Measurements from ENCODE around the gene JCAD.
"Not testable (repeated sequence)": the region's sequence is repeated elsewhere in the genome, so short reads cannot be mapped to it uniquely, and the experiment has no call there.

Gene JCAD

DNA sequence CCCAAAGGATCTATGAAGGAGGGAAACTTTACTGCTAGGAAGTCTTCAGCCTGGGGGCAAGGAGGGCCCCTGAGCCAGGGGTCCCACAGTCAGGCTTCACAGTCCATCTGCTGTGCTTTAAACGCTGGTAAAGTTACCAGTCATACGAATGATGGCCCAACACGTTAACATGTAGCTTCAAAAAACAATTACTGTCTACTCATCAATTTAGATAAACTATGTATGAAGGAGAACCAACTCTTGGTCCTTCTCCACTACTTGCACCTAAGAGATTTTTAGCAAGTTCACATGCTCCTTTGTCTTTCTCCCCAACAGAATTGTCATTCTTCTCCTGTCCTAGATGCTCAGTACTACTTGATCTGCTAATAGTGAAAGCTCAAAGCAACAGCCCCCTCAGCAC, 16.6 kb downstream of the JCAD start:
- DNase-seq: no peak

DNA sequence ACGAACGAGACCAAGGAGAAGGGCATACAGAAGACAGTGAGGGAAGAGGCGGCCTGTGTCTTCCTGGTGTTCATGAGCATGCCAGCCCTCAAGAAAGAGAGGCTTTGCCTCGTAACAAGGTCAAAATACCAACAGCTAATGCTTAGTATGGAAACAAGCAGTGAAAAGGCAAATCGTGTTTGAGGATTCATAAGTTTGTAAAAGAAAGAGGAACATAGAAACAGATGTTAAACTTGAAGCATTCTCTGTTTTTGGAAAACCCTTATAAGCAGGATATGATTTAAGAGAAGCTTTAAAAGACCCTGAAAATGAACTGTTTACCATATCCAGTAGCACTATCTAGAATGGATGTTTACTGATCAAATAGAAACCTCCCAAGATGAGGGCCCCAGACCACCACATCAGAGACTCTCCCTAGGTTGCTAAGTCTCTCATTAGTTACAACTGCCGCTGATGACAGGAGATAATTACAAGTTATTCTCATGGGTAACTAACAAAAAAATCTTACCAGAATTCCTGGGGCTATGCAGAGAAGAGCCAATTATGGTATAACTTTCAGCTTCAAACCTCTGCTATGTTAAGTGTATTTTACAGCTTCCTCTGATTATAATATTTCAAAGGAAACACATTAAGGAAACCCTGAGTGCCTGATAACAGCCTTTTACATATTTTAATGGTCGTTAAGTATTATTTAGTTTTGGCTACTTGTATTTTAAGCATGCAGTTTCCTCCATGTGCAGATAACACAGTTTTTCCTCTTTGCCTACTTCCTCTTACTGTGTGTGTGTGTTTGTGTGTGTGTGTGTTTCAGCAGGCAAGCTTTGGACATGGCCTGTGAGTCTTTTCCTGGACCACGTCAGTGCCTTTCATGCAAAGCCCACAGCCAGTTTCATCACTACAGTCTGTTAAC, 17.9 kb downstream of the JCAD start:
- no peak for DNase-seq

DNA sequence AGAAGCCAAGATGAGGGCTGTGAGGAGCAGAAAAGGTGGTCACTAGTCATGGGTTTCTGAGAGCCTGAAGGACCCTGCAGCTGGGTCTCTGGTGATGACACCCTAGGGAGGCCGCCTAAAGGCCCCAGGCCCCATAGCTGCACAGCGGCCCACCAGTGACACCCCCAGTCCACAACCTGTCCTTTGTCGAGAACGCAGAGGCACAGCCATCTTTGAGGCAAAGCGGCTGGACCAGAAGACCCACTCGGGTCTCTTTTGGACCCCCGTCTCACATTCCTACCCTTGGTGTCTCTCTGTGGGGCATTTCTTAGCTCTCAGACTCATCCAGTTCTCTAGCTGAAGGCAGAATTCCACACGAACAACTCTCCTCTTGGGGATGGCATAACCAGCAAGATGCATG, 18.8 kb downstream of the JCAD start:
- no peak for DNase-seq

DNA sequence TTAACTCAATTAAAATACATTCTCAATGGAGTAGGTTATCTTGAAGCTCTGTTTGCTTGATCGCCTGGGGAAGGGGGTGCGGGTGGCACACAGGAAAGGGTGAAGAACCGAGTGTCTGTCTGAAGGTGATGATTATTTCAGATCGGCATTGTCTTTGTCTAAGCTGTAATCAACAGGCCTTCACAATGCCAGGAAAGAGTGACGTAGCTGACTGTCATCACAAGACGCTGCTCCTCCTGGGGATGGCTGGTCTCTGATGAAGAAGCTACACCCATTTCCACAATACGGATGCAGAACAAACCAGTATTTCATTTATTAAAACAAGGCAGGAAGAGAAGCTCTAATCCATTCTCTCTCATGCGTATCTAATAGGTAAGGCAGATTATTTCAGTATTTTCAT, 19.4 kb downstream of the JCAD start:
- DNase-seq: no peak

DNA sequence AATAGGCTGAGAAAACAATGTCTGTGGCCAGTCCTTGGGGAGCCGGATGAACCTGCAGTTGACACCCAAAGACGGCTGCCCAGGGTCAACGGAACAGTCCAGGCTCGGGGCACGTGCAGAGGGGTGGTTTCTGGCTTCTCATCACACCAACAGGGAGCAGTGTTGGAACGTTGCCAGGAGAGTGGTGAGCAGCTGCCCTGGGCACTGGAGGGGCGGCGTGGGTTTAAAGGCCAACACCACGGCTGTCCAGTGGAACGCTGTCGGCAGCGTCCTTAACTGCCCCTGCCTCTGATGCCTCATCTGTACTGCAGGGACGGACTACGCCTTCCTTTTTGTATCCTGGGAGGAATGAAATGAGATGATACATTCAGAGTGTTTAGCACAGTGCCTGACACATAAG, 19.8 kb downstream of the JCAD start:
- DNase-seq: no peak

DNA sequence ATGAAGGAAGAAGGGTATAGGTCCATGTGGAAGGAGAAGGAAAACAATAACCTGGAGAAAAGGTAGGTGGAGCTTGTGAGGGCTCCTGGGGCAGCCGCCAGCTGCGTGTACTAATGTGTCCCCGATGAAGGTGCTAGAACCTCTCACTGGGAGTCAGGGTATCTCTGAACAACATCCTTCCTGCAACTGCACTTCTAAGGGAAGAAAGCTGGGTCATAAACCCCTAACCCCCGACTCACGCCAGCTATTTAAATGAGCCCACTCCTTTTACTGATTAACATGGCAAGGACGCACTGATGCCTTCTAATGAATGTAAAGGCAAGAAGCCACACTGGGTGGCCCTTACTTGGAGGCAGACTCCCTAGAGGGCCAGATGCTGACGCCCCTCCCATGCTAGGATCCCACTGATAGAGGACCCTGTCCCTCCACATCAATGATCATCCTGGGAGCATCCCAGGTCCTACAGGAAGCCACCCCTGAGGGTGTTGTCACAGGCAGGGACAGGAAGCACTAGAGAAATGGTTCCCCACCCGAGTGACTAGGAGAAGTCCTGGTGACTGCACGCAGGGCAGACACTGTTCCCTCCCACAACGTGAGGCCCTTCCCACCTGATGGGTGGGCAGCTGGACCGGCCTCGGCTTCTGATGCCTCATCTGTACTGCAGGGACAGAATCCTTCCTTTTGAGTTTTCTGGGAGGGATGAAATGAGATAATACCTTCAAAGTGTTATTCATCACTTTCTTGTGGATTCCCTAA, 20.4 kb downstream of the JCAD start:
- DNase-seq: no peak

DNA sequence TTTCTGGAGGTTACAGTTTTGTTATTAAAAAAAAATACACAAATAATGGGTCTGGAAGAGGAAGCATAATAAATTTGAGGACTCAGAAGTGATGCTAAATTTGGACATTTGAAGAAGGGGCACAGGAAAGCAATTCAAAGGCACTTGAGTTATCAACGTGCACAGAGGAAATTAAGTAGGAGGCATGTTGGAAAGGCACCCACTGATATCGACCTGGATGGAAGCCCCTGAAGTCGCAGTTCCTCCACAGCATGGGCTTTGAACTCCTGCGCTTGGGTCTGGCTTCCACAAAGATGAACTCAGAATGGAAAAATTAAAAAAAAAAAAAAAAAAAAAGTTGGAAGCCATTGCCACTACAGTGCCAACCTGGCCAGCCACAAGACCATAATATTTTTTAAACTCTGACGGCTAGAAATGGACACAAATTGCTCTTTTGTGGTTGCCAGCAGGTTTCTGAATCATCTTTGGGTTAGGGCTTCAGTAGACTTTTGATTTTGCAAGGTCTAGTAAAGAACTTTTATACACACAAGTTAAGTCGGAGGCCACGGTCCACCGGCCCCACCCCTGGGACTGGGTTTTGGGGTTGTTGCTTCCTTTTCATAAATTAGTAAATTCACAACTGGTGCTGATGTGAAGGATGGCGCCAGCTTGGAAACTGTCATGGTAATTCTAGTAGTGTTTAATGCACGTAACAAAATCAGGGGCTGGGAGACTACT, 21.6 kb downstream of the JCAD start:
- no peak for DNase-seq

DNA sequence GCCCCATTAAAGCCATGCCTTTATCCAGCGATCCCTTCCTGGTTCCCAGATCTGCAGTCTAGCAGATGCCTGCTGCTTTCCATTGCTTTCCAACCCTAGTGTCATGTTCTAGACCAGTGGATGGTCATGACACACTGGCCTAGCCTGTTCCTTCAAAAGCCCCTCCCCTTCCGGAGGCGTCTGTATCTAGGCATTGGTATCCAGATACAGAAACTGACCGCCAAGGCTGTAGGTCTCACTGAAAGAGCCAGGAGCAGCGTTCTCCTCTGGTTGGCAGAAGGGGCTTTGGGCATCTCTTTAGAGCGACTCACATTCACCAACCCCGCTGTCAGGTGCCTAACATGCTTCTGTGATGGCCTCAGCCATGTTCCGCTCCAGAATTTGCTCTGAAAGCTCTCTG, 22.6 kb downstream of the JCAD start:
- no peak for DNase-seq

DNA sequence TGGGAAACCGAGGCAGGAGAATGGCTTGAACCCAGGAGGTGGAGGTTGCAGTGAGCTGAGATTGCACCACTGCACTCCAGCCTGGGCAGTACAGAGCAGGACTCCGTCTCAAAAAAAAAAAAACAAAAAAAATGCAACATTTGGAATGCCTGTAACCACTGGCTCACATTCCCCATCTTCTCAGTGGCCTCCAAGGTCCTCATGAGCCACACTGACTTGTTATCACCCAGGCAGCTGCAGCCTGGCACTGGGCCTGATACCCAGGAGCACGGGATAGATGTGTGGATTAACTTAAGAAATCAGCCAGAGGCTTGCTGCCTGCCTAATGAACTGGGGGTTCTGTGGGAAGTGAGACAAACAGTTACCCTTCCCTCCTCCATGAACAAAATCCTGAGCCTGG, 23.0 kb downstream of the JCAD start:
- DNase-seq: no peak

DNA sequence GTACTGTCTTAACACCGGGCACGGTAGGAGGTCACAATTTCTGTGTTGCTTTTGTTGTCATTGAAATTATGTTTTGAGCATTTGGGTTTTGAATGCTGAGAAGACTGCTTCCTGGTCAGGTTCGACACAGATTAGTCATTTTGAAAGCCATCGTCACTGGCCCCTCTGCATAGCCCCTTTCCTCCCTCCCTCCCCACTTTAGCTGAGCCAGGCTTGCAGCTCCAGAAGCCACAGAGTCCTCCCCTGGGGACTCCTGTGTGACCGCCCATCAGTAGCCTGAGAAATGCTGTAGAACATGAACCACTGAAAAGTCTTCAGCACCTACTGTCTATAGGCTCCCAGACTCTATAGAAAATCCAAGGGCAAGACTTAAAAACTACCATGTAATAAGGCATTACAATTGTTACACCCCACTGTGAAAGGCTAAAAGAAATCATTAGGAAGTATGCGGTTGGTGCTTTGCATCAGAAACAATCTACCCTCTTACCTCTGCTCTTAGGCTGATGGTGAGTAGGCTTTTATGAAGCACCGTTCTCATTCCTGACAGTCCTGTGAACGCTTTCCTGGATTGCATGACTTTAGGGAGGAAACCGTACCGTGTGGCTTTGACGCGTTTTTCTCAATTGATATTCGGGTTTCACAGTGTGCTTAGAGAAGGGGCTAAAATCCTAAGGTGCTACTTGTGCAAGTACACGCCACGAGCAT, 24.8 kb downstream of the JCAD start:
- DNase-seq: no peak

DNA sequence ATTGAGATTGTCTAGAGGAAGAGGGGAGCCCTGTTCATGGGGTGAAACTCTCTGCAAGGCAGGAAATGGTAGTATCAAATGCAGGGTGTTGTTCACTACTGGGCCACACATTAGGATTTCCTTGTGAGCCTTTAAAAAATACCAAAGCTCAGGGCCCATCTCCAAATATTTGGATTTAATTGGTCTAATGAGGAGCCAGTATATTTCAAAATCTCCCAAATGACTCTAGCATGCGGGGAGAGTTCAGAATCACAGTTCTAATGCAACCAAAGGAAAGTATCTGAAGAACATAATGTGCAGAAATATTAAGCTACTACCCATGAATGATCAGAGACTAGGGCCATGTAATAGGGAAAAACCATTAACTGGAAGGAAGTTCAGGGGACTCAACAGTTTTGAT, 27.3 kb downstream of the JCAD start:
- no peak for DNase-seq

DNA sequence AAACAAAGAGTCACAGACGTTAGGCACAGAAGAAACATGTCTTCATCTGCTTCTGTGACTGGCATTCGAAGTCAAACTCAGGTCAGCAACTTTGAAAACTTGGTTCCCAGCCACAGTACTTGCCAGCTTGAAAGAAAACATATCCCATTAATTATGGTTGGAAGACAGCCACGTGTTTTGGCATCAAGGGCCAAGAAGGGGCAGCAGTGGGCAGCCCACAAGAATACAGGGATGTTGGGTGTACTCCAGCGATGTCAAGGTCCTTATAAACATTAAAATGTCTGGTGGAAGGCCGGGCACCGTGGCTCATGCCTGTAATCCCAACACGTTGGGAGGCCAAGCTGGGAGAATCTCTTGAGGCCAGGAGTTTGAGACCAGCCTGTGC, 29.5 kb downstream of the JCAD start:
- no peak for DNase-seq

DNA sequence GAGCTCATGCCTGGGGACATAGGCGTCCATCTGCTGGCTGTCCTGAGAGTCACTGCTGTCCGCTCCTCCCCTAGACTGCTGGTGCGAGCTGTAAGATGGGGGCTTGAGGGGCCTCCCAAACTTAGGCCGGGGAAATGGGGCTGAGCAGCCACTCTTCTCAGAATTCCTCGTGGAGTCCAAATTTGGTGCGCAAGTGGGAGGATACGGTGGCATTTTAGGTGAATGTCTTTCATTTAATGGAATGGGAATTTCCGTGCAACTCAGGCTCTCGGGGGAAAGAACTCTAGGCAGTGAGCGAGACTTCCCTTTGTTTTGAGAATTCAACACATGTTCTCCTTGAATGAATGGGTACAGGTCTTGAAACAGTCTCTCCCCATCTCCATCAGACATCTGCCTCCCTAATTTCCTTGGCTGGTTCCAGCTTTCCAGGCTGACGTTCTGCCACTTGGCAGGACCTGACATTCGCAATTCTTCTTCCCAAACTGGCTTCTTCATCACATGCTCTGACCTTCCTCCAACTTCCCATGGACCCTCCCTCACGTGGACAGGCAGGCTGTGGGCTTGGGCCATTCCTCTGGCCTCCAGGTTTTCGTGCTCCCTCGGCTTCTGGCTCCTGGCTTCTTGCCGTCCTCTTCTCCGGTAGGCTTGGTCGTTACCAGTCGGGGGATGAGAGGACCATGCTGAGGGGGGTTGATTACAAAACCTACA, 30.1 kb downstream of the JCAD start:
- DNase-seq: no peak

DNA sequence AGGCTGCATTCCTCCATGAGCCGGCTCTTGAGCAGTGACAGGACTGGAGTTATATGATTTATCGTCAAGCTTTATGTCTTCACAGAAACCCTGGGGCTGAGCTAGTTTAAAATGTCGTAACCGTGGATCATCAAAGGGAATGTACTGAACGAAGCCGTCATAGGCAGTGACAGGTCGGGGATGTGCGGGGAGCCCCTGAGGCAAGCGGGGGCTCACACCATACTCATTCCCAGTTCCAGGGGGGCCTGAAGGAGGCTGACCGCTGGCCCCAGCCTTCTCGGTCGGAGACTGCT, 30.7 kb downstream of the JCAD start:
- no peak for DNase-seq

DNA sequence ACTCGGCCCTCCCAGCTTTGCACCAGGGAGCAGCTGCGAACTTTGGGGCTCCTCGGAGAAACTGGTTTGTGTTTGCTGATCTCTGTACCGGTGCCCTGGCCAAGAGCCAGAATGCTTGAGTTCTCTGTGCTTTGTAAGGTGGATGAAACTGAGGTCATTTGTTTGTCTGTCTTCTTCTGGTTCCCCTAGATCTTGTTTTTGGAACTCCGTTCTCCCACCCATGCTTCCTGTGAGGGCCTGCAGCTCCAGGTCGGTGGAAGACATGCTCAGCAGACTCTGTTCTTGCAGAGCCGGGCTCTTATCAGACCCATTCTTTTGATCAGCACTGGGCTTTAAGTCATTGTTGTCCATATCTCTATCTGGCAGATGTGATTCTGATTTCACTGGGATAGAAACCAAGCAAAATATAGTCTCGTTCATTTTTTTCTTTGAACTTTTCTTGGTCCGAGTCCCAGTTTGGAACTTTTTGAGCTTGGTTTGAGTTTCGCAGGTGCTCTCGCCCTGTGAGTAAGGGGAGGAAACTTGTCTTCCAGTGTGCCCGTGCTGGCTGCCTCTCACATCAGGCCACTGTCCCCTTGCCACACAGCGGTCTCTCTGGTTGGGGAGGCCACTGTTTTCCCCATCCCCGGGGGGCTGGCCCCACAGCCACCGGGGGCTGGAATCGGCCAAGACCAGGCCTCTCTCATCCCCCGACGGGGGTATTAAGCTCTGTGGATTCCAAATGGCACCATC, 31.2 kb downstream of the JCAD start:
- DNase-seq: no peak

DNA sequence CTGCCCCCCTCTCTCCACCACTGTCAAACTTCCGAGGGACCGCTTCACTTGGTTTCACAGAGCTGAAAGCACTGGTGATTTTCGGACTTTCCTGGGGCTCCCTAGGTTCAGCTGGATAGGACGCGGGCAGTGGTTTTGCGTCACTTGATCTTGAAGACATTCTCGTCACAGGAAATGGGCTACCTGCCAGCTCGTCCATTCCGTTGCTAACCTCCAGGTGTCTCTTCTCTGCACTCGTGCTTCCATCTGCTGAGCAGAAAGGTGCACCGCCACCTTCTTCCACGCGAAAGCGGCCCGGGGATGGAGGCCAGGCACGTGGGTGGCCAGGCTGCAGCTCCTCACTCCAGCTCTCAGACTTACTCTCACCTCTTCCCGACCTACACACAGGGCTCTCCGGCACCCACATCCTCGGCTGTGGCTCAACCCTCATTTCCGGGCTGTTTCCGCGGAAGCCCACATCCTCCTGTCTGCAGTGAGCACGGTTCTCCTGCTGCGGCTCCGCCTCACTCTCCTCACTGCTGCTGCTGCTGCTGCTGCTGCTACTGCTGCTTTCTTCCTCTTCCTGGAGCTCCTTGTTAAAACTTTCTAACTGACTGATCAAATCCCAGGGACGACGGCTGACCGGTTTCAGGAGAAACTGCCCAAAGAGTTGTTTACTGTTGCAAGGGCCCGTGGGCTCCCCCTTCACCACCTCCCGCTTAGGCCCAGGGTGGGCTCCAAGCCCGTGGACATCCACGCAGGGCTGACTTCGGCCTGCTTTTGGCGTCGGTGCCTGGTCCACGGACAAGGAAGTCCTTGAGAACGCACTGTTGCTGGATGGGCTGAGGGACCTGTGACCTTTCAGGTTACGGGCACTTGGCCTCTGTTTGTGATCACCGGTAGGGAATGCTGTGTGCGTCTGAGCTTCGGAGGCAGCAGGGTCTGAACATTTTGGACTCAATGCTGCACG, 32.1 kb downstream of the JCAD start:
- DNase-seq: peak; percentile 65

DNA sequence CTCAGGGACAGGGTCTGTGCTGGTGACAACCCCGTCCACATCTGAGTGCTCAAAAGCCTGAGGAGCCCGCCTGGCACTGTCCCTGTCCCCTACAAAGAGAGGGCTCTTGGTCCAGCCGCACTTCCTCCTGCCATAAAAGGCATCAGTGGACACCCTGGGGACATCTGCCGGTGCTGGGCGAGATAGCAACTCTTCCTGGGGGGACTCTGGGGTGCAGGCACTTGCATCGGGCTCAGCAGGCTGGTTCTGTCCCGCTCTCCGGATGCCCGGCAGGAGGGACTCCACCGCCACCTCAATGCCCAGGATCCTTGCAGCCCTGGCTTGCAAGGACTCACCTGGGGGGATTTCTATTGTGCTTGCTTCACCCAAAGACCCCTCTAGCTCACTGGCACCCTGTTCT, 32.8 kb downstream of the JCAD start:
- DNase-seq: no peak

DNA sequence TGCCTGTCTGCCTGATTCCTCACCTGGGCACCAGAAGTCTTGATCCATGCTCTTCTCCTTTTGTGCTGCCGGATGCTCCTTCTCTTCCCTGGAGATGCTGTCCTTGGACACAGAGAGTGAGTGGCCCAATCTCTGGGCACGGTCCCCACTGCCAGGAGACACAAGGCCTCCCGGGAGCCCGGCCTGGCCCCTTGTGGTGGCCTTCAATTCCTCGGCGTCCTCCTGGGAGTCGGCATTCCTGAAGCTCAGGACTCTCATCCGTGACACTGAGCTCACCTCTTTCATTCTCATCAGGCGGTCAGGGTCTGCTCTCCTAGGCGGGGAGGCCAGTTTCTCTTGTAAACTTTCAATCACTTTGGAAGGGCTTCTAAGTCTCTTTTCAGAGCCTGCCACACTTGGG, 33.3 kb downstream of the JCAD start:
- no peak for DNase-seq

DNA sequence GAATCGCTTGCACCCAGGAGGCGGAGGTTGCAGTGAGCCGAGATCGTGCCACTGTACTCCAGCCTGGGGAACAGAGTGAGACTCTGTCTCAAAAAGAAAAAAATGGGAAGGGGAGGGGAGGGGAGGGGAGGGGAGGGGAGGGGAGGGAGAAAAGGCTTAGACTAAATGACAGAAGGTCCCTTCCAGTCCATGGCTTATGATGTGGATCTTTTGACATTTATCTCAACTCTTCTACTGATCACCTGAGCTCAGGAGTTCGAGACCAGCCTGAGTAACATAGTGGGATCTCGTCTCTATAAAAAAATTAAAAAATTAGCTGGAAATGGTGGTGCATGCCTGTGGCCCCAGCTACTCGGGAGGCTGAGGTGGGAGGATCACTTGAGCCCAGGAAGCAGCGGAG, 34.0 kb downstream of the JCAD start:
- not testable (repeated sequence) for DNase-seq

DNA sequence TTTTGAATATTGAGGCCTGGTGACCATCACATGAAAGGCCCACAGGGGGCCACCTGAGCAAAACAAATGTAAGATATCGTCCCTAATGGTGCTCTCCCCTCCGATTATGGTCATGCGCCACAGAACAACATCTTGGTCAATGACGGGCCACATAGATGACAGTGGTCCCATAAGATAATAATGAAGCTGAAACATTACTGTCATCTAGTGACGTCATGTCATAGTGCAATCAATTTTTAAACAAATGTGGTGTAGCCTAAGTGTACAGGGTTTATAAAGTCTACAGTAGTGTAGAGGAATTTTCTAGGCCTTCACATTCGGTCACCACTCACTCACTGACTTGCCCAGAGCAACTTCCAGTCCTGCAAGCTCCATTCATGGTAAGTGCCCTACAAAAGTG, 36.8 kb downstream of the JCAD start:
- DNase-seq: no peak

DNA sequence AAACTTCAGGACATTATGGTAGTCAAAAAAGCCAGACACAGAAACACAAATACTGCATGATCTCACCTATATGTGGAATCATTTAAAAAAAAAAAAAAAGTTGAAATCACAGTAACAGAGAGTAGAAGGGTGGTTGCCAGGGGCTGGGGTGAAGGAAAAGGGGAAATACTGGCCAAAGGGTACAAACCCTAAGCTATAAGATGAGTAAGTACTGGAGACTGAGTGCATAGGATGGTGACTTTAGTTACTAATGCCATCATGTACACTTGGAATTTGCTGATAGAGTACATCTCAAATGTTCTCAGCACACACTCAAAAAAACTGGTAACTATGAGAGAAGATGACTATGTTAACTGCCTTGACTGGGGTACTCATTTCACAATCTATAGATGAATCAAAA, 39.9 kb downstream of the JCAD start:
- DNase-seq: no peak
